NCI-H2227 treated with DMSO at 0.1 percent for 48 hours (cell line): Measurements from ENCODE around the gene KIF26A.

Experiments
- DNase-seq: peaks from one replicate; lab custom pipeline; 2025; lab: John Stamatoyannopoulos, UW

The KIF26A gene

DNA sequence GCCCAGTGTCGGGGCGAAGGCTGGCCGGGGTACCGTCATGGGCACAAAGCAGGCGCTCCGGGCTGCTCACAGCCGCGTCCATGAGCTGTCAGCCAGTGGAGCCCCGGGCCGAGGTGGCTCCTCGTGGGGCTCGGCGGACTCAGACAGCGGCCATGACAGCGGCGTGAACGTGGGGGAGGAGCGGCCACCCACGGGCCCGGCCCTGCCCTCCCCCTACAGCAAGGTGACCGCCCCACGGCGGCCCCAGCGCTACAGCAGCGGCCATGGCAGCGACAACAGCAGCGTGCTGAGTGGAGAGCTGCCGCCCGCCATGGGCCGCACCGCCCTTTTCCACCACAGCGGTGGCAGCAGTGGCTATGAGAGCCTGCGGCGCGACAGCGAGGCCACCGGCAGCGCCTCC is 39.0 kb downstream of the KIF26A start:
- DNase-seq = no peak

DNA sequence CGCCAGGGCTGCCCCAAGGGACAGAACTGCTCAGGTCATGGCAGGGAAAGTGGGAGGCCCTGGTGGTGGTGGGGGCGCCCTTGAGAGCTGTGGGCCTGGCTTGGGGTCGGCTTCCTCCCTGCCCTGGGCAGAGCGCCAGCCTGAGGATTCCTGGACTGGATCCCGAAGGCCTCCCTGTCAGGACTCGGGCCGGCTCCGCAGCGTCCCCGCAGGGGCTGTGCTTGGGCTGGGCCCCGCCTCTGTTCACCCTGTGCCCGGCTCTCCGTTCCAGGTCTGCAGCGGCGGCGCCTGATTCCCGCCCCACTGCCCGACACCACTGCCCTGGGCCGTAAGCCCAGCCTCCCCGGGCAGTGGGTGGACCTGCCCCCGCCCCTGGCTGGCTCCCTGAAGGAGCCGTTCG is 39.9 kb downstream of the KIF26A start:
- DNase-seq = no peak

DNA sequence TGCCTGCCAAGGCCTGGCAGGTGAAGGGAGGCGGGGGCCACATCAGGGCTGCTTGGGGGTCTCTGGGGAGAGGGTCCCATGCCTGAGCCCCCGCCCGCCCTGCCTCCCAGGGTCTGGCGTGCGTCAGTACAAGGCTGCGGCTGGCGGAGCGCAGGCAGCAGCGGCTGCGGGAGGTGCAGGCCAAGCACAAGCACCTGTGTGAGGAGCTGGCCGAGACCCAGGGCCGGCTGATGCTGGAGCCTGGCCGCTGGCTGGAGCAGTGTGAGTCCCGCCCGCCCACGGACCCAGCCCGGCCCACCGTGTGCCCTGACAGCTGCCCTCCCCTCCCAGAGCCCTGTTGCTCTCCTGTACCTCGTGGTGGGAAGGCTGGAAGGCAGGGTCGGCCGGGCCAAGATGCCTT is 40.7 kb downstream of the KIF26A start:
- DNase-seq = no peak

DNA sequence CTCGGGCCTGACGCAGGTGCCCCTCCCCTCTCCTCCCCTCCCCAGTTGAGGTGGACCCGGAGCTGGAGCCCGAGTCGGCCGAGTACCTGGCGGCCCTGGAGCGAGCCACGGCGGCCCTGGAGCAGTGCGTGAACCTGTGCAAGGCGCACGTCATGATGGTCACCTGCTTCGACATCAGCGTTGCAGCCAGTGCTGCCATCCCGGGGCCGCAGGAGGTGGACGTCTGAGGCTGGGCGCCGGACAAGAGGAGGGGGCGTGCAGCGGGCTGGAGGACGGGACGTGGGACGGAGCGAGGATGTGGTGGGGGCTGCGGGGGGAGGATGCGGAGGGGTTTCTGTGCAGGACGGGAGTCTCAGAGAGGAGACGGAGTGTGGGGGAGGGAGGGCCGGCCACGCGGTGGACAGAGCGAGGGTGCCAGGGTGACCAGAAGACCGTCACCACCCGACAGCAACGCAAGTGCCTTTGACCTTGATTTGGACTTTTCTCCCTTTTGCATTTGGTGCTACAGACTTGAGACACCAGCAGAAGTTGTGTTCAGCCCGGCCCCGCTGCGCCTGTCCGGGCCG is 41.3 kb downstream of the KIF26A start:
- DNase-seq = no peak

DNA sequence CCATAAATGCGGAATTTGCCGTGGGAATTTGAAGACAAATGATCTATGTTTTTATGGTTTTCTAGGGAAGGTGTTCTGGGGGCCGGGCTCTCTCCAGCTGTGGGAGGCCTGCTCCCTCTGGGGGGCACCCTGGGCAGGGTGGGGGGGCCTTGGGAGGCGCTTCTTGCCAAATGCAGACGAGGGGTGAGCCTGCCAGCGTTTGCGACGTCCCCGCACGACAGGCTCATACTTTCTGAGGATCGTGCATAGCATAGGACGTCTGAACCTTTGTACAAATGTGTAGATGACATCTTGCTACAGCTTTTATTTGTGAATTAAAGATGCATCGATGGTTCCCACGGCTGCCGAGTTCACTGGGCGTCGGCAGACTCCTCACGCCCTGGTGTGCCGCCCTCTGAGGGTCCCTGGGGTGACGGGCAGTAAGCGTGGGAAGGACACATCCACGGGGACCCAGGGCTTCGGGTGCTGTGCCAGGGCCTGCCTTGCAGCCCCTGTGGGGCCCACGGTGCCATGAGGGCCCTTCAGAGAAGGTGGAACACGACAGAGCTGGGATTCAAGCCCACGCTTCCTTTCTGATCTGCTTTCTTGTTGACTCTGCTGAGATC is 42.3 kb downstream of the KIF26A start:
- DNase-seq = no peak

DNA sequence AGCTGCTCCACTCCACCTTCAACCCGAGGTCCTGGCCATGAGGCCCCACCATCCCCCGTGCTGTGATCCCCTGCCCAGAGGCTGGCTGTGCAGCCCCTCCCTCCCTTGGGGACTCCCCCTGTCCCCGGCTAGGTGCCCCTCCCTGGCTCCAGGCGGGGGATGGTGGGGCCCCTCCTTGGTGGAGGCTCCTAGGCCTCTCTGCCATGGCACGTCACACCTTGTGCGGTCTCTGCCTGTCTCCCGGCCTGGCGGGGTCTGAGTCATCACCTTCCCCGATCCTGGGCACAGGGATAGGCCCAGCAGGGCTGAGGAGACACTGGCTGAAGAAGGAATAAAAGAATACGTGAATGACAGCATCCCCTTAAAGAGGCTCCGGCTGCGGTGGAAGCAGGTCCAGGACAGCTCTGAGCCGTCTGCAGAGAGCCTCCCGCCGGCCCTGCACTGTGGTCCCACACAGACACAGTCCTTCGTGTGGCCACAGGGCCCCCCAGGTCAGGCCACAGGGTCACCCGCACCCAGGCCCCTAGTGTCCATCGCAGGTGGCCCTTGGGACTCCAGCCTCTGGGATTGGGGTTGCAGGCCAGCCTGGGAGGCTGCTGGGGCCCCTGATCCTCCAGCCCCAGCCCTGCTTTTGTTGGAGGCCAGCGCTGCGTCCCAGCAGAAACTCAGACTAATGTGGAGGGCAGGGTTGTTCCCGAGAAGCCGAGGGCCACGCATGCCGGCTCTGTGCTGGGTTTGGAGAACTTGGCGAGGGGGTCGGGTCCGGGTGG is 43.6 kb downstream of the KIF26A start:
- DNase-seq = no peak

DNA sequence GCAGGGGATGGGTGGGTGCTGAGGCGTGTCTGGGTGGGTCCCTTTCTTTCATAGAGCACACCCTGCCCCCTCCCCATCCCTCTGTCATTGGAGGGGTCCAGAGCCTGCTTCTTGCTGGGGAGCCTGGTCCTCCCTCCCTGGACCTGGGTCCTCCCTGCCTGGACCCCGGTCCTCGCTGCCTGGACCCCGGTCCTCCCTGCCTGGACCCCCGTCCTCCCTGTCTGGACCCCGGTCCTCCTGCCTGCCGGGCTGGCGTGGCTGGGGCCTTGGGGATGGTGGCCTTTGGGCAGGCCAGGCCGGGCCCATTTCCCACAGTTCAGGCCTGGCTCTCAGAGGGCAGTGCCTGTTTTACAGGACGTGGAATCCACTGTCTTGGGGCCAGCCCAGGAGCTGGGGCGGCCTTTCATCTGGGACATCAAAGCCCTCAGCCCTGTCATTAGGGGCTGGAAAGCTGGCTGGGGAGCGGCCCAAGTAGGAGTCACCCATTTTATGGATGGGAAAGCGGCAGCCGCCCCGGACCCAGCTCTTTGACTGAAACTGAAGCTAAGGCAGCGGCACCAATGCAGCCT is 44.6 kb downstream of the KIF26A start:
- no peak for DNase-seq

DNA sequence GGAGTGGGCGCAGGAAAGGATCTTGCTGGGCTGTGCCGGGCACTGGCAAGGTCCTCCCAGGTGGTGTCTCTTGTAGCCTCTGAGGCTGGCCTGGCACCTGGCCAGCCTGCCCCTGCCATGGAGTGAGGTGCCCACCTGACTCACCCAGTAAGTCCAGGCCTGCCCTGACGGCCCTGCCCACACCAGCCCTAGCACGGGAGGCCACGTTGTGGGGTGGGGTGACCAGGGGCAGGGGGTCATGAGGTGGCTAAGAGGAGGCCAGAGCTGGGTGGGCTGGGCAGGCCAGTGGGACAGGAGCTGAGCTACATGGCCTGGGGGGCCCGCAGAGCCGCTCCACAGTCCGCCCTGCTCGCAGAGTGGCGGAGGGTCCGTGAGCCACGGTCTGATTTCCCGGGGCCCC is 45.4 kb downstream of the KIF26A start:
- no peak for DNase-seq

DNA sequence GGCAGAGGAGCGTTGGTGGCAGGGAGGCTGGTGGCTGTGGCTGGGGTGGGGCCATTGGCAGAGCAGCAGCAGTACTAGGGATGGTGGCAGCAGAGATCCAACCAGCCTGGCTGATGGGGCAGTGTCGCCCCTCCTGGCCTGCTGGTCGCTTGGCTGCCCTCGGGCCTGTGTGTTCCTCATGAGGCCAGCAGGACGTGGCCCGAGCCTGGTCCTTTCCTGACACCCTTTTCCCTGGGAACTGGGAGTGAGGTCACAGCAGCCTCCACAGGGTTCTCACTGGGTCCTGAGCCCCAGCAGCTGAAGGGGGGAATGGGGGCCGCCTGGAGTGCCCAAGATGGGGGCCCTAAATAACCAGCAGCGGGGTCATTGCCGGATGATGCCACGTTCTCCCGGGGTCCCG is 46.1 kb downstream of the KIF26A start:
- DNase-seq = no peak

DNA sequence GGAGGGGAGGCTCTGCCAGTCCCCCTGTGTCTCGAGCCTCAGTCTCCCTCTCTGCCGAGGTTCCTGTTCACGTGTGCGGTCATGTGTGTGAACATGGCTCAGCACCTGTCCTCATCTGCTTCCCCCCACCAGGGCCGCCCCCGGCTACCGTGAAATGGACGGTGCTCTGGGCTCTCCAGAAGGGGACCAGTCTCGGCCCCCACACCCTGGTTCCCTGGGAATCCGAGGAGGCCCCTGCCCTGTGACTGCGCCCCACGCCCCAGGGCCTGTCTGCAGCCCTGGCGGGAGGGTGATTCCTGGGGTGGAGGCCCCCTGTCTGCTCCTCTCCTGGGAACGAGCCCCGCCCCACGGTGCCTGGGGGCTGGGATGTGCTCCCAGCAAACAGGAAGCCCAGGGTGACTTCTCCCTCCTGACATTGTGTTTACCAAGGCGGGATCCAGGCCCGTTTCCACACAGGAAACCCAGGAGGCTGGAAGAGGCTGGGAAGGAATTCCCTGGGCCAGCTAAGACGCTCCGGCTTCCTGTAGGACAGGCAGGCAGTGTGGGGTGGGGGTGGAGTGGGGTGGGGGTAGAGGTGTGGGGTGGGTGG is 46.6 kb downstream of the KIF26A start:
- DNase-seq = no peak

DNA sequence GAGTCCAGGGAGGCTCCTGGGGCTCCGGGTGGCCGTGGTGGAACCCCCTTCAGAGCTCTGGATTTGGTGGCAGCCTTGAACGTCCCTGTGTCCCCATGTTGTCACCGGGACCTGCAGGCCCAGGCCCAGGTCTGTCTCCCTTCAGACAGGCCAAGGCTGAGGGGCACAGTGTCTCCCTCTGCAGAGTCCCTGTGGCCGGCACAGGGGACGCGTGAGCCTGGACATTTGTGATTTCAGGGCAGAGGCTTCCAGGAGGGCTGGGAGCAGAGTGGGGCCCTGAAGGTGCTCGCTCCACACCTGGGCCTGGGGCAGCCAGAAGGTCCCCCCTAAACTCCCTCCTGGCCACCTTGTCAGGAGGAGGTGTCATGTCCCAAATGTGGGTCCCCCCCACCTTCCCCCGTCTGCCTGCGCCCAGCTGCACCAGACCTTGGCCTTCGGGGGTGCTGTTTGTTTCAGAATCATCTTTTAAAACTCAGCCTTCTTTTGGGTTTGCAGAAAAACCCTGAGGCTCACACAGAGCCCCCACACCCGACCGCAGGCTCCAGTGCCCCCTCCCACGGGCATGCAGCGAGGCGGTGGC is 47.6 kb downstream of the KIF26A start:
- DNase-seq = no peak

DNA sequence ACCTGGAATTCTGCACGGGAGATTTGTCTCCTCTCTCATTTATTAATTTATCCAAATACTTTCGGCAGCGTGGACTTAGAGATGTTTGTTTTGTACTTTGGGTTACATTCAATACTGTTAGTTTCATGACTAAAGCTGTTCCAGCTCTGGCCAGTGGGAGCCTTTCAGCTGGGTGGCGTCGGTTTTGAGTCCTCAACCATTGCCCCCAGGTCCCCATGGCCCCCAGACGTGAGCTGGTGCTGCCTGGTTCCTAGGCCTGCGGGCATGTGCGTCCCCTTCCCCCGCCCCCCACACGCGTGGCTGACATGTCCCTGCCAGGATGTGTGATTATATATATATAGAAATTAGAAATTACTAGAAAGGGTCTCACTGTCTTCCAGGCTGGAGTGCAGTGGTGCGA is 48.2 kb downstream of the KIF26A start:
- DNase-seq = no peak

DNA sequence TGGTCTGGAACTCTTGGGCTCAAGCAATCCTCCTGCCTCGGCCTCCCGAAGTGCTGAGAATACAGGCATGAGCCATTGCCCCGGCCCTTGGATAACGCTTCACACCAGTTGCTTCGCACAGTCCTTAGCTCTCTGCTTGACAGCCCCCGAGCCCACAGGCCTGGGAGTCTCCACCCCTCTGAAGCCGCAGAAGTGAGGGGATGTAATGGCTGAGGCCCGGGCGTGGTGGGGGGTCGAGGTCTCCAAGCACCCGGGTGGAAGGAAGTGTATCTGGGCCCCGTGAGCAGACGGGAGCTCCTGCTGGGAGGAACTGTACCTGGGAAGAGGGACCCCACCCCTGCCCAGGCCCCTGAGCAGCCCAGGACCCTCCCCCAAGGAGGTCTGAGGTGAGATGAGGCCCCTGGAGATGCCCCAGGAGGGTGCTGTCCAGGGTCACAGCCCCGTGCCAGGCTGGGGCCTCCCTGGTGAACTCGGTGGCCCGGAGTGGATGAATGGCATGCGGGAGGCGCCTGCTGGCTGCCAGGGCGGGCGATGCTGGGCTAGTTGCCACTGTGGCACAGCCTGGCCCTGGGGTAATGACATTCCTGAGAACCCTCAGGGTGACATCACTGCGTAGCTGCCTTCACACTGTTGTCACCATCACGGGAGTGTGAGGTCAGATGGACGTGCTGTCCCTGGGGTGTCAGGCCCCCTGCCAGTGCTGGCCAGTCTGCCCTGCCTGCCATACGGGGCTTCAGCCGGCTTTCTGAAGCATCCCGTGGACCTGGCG is 48.9 kb downstream of the KIF26A start:
- no peak for DNase-seq

DNA sequence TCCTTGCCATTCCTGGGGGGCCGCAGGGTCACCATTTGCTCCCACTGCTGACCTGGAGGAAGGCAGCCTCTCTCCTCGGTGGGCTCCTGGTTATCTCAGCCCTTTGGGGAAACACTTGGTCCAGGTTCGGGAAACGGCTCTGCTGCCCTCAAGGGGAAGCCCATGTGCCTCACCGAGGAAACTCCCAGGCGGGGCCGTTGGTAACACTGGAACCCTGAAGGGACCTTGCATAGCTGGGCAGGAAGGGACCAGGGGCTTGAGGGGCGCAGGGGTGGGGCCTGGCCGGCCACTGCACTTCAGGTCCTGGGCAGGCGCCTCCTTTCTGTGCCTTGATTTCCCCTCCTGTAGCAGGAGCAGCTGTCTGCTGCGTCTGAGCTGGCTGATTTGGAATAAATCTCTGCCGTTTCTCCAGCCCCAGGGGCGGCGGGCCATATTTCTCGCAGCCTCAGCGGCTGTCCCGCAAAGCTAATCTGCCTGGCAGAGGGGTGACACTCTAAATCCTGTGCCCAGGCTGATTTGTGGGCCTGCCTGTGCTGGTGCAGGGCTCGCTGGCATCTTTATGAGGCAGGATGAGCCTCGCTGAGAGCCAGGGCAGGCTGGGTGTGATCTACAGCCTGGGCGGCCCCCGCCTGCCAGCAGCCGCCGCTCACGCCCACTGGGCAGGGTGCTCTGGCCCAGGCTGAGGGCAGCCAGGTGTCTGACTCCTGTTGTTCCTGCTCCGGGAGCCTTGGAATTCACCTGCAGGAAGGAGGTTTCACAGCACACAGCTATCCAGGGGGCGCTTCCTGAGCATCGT is 49.7 kb downstream of the KIF26A start:
- DNase-seq = no peak

DNA sequence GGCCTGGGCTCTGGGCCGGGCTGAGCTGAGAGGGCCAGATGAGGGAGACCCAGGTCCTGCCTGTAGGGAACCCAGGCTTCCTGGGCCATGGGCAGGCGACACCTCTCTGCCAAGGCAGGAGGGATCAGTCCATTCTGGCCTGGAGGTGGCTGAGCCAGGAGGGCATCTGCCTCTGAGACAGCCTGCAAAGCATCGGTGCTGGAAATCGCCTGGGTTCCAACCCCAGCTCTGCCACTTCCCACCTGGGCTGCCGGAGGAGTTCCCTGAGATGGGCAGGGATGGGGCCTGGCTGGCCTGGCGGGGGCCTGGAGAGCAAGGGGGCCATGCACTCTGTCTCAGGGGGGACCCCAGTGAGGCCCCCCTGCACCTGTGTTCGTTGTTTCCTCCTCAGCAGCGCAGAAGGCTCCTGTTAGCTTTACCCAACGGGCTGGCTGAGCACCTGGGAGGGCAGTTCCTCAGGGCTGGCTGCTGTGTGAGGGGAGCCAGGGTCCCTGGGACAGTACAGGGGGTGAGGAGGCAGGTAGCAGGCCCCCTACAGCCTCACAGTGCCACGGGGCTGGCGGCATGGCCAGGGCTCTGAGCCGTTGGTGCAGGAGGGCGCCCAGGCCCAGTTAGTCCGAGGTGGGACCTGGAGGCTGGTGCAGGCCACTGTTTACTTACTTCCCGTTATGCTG is 50.5 kb downstream of the KIF26A start:
- DNase-seq = no peak

DNA sequence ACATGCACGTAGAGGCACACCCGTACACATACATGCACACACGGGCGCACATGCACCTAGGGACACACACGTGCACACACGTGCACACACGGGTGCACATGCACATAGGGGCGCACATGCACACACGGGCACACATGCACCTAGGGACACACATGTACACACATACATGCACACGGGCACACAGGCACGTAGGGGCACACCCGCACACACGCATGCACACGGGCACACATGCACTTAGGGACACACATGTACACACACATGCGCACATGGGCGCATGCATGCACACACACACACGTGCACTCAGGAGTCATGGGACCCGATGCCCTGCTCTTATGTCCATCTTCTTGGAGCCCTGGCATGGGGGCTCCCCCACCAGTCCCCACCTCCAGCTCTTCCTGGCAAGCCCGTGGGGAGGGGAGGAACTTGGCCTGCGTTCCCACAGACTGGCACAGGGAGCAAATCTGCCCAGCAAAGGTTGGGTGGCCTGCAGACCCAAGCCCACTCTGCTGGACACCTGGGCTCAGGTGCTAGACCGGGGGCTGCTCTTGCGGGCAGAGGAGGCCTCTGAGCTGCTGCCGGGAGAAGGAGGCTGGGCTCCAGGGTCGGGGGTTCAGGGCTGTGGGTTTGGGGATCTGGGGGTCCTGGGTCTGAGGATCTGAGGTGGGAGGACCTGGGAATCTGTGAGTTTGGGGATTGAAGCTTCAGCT is 51.4 kb downstream of the KIF26A start:
- DNase-seq = no peak

DNA sequence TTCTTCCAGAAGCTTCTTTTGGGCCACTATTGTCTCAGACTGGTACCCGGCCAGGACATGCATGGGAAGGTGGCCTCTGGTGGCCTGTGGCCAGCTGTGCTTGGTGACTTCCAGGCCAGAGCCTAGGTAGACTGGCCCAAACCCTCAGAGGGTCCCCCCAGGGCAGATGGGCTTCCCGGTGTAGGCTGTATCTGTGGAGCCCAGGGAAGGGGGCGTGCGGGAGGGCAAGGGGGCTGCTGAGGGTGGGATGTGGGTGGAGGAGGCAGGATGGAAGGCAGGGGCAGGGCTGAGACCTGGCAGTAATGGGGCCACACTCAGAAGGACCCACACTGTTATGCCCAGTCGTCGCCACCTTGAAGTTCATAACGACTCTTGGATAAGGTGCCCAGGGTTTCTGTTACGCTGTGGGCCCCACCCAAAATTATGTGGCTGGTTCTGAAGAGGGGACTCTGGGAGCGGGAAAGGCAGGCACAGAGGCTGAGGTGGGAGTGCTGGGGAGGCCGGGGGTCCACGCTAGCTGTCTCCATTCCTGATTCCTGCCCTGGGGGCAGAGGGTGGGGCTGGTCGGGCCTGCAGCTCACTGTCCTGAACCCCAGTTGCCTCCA is 52.1 kb downstream of the KIF26A start:
- DNase-seq = no peak

DNA sequence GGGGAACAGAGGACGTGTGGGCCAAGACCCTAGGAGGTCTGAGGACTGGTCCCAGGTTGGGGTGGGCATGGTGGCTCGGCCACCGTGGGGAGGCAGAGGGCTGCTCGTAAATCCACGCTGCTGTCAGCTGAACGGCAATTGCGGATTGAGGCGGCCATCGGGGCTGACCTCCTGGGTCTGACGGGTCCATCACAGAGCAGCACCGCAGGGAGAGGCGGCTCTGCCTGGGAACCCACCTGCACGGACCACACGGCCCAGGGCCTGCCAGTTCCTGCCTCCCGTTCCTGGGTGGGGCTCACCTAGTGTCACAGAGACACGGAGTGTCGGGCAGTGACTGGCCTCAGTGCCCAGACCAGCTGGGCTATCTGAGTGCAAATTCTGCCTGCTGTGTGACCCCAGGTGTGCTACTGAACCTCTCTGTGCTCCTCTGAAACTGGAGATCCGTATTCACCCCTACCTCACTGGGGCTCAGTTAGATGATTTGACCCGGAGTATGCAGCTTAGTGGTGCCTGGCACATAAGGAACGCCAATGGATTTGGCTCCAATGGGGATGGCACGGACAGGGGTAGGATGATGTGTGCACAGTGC is 53.1 kb downstream of the KIF26A start:
- no peak for DNase-seq
